ENCODE results near the gene CD3E. TPM values are rescaled to one million over a fixed set of nuclear protein-coding genes. Genes with fewer than 3 reads are reported as not detected.

Gene CD3E
- total and polyA plus RNA-seq, 2 of the 13 experiments (the other 11 are each of a cell fraction or from before 2014, with no cell fraction given) = not detected

DNA sequence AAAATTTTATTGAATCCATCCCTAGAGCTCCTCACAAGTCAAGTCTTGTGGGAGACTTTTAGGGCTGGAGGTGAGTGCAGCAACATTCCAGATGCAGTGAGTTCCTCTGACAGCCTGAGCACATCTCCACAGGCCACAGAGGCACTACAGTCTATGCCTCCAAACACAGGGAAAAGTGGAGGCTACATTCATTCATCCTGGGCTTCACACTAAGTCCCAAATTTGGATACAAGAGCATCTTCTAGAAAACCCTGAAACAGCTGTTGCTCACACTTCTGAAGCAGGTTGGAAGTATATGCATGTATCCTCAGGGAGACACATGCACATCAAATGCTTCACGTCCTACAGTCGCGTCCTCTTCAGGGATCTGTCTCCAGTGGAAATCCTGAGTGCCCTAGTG lies 36.7 kb downstream of the CD3E start (continued):
- TF ChIP-seq MBNL3 (CRISPR knock-in tag; conservative IDR thresholded peaks at IDR 0.05) = no peak
- TF ChIP-seq, protein P1, sequence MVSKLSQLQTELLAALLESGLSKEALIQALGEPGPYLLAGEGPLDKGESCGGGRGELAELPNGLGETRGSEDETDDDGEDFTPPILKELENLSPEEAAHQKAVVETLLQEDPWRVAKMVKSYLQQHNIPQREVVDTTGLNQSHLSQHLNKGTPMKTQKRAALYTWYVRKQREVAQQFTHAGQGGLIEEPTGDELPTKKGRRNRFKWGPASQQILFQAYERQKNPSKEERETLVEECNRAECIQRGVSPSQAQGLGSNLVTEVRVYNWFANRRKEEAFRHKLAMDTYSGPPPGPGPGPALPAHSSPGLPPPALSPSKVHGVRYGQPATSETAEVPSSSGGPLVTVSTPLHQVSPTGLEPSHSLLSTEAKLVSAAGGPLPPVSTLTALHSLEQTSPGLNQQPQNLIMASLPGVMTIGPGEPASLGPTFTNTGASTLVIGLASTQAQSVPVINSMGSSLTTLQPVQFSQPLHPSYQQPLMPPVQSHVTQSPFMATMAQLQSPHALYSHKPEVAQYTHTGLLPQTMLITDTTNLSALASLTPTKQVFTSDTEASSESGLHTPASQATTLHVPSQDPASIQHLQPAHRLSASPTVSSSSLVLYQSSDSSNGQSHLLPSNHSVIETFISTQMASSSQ (IDR thresholded peaks at IDR 0.05; ENCODE audit: low read depth) = no peak
- TF ChIP-seq, protein P1 (CRISPR knock-in tag; IDR thresholded peaks at IDR 0.05; ENCODE audit: borderline replicate concordance) = no peak
- TF ChIP-seq CREB1 (IDR thresholded peaks at IDR 0.05) = no peak
- TF ChIP-seq CREB1 (CRISPR knock-in tag; IDR thresholded peaks at IDR 0.05) = no peak
- TF ChIP-seq HNRNPLL (IDR thresholded peaks at IDR 0.05; ENCODE audit: low read depth, low read length, poor library complexity, severe bottlenecking) = no peak
- TF ChIP-seq, protein P2, sequence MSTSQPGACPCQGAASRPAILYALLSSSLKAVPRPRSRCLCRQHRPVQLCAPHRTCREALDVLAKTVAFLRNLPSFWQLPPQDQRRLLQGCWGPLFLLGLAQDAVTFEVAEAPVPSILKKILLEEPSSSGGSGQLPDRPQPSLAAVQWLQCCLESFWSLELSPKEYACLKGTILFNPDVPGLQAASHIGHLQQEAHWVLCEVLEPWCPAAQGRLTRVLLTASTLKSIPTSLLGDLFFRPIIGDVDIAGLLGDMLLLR (CRISPR knock-in tag; IDR thresholded peaks at IDR 0.05) = no peak
- no peak for TF ChIP-seq ZNF30 (CRISPR knock-in tag; IDR thresholded peaks at IDR 0.05)
- no peak for TF ChIP-seq REPIN1 (CRISPR knock-in tag; IDR thresholded peaks at IDR 0.05; ENCODE audit: borderline replicate concordance, low read depth)
